ENCODE results near the gene NOP14. TPM values are rescaled to one million over a fixed set of nuclear protein-coding genes. Genes with fewer than 3 reads are reported as not detected.

NOP14 gene
- total RNA-seq, 1 experiment from 2014 or later = 50.1 TPM

DNA sequence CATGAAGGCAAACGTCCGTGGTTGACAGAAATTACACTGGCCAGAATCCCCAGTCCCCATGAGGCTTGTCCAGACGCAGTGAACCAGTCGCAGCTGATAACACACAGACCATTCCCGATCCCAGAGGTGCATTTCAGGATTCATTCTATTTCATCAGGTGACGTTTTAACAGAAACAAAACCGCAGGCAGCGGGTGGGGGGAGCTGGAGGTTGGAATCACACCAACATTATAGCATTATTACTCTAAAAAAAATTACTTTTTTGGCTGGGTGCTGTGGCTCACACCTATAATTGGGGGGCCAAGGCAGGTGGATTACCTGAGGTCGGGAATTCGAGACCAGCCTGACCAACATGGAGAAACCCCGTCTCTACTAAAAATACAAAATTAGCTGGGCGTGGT, 25.2 kb downstream of the NOP14 start:
- DNase-seq = no peak
- no peak overlapping the region for H3K23ac ChIP-seq (ENCODE audit: insufficient read length, low read depth, low read length)
- no peak overlapping the region for H2BK15ac ChIP-seq (ENCODE audit: low read depth, low read length)
- no peaks in the 10 kb centered on the region; the same call in 1 of the 2 replicates for H3K79me2 ChIP-seq (ENCODE audit: insufficient read depth, low read length)
- H3K79me1 ChIP-seq (ENCODE audit: insufficient read depth, low read depth, low read length, poor library complexity, severe bottlenecking) = no peaks in the 10 kb centered on the region
- Mint-ChIP-seq H3K27me3 (ENCODE audit: low read depth) (no peaks in the 10 kb centered on the region; the same call in 1 of the 2 replicates), H3K27ac (peak overlapping the region in 2 of 3 experiments; percentile 88 to 92; a peak in 3 of 7 replicates), H3K4me1 (peaks cover 27 to 28% of the 10 kb centered on the region in 2 experiments), H3K36me3 (ENCODE audit: insufficient read depth in 1 of 3, low read depth in 3 of 3) (peaks cover 41 to 70% (median 68%) of the 10 kb centered on the region in 3 experiments; a peak in 6 of 7 replicates), H3K4me3 (peak overlapping the region in 1 of 2 experiments; percentile 48; a peak in 2 of 5 replicates), H3K9me3 (no peaks in the 10 kb centered on the region)
- no peak overlapping the region for H2AK5ac ChIP-seq (ENCODE audit: insufficient read length, low read length)
- no peak overlapping the region for H3K4me2 ChIP-seq (ENCODE audit: insufficient read depth, insufficient read length, low read length)
- H2BK12ac ChIP-seq (ENCODE audit: insufficient read length, low read depth, low read length) = no peak overlapping the region
- H2BK120ac ChIP-seq (ENCODE audit: low read depth, low read length, poor library complexity, severe bottlenecking) = no peak overlapping the region
- no peak overlapping the region for H3K14ac ChIP-seq (ENCODE audit: insufficient read depth, low read length)
- no peak overlapping the region for H3K27ac ChIP-seq (ENCODE audit: insufficient read length, low read depth, low read length)
- no peak overlapping the region for H3T11ph ChIP-seq (ENCODE audit: low read length)
- no peak overlapping the region for H2BK20ac ChIP-seq (ENCODE audit: low read depth, low read length, poor library complexity, severe bottlenecking)
- H3K4me1 ChIP-seq (ENCODE audit: insufficient read depth, low read length) = no peaks in the 10 kb centered on the region
- peaks cover 10% of the 10 kb centered on the region for H3K23me2 ChIP-seq (ENCODE audit: insufficient read length, low read depth, low read length, poor library complexity, severe bottlenecking)
- H4K91ac ChIP-seq (ENCODE audit: insufficient read length, low read depth, low read length) = no peak overlapping the region
- no peak overlapping the region for H2BK5ac ChIP-seq (ENCODE audit: insufficient read length, low read length)
- H3K9me3 ChIP-seq (ENCODE audit: control insufficient read depth, low read depth, low read length) = no peaks in the 10 kb centered on the region
- H3K4ac ChIP-seq (ENCODE audit: low read depth, low read length) = no peak overlapping the region
- no peak overlapping the region for H4K5ac ChIP-seq (ENCODE audit: insufficient read length, low read depth, low read length)
- no peak overlapping the region for H3K56ac ChIP-seq (ENCODE audit: insufficient read length, low read depth, low read length)
- no peak overlapping the region for H4K8ac ChIP-seq (replicated peaks; ENCODE audit: insufficient read length, low read depth, low read length)
- H2AFZ ChIP-seq (ENCODE audit: low read length) = no peak overlapping the region
- H4K20me1 ChIP-seq (ENCODE audit: control insufficient read depth, insufficient read depth, insufficient read length) = no peaks in the 10 kb centered on the region
- no peak overlapping the region for H3K18ac ChIP-seq (ENCODE audit: insufficient read length, low read depth, low read length)
- H3K27me3 ChIP-seq (ENCODE audit: insufficient read depth, low read length) = no peaks in the 10 kb centered on the region
- TF ChIP-seq, protein P1, sequence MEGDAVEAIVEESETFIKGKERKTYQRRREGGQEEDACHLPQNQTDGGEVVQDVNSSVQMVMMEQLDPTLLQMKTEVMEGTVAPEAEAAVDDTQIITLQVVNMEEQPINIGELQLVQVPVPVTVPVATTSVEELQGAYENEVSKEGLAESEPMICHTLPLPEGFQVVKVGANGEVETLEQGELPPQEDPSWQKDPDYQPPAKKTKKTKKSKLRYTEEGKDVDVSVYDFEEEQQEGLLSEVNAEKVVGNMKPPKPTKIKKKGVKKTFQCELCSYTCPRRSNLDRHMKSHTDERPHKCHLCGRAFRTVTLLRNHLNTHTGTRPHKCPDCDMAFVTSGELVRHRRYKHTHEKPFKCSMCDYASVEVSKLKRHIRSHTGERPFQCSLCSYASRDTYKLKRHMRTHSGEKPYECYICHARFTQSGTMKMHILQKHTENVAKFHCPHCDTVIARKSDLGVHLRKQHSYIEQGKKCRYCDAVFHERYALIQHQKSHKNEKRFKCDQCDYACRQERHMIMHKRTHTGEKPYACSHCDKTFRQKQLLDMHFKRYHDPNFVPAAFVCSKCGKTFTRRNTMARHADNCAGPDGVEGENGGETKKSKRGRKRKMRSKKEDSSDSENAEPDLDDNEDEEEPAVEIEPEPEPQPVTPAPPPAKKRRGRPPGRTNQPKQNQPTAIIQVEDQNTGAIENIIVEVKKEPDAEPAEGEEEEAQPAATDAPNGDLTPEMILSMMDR (conservative IDR thresholded peaks at IDR 0.05) = no peak
- WGBS (ENCODE audit: extremely low coverage, insufficient read length, low lambda C conversion rate) = no CpG with 5 or more reads among the region's 12 CpGs
- no peak overlapping the region for H3K9ac ChIP-seq (ENCODE audit: extremely low read depth, insufficient read length, low read length)

All from H9 (cell line).